RWPE1 (cell line): ENCODE data around the gene SLC25A33.

Experiments used
- CTCF ChIA-PET: fragments of 350-600 bp; sonication (Branson Sonifier 250); formaldehyde crosslinking; extraction: SDS; loops from one replicate; lab custom pipeline; 2021; lab: Yijun Ruan, JAX
- POLR2A ChIA-PET: fragments of 400-600 bp; formaldehyde crosslinking; extraction: SDS; loops from one replicate; lab custom pipeline; 2020; ENCODE audit warnings: antibody characterized with exemption; ENCODE audit not compliant: low non-redundant PET; lab: Yijun Ruan, JAX
- DNase-seq: peaks from one replicate; pipeline ENCODE4 v3.0.0; 2012; ENCODE audit warnings: low spot score
- H3K27ac ChIP-seq: fragments of 450-650 bp; 2 replicates; pipeline ENCODE4 v1.5.1; 2017
- CTCF ChIP-seq: fragments of 450-650 bp; conservative IDR thresholded peaks from 2 replicates; pipeline ENCODE4 v1.5.1; 2017; ENCODE audit warnings: low read depth, mild to moderate bottlenecking

Gene SLC25A33

DNA sequence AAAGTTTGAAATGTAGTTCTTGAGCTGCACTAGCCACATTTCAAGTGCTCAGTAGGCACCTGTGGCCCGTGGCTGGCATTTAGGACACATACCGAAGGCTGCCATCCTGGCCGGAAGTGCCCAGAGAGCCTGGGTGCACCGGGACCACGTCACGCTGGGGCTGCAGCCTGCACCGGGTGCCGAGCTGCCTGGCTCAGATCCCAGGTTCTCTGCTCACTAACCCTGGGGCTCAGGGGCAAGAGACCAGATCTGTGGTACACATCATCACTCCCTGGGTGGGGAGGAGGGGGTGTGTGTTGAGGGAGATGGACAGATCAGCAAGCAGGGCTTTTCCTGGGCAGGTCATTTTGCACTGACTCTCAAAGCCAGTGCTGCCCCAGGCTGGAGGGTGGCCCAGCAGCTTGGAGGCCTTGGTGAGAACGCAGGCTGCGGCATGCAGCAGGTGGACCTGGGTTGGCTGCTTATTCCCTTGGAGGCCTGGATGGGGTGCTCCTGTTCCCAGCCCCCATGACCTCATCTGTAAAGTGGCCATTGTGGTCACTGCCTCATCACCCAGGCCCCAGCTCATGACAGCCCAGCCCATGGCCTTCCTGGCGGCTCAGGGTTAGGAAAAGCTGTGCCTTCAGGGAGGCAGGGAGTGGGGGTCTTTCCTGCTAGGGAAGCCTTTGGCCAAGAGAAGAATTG lies 73.0 kb downstream of the SLC25A33 start:
- CTCF ChIA-PET, result interaction anchor here (0.9 kb wide), 1 partner anchor 14 kb away, joined by 4 read pairs; no protein-coding TSS in a partner anchor
- POLR2A ChIA-PET, result no interaction called here

GRCh38 chr1:9612871-9613624 lies 73.8 kb downstream of the SLC25A33 start:
- CTCF ChIA-PET, result interaction anchor here (0.9 kb wide), 1 partner anchor 15 kb away, joined by 4 read pairs; no protein-coding TSS in a partner anchor
- POLR2A ChIA-PET, result no interaction called here
- no peak for TF ChIP-seq CTCF
- DNase-seq, result no peak
- H3K27ac ChIP-seq, result peak overlapping the region; percentile 3; the same call in 1 of the 2 replicates

More for the DNA sequence above, 73.0 kb downstream of the SLC25A33 start:
- no peak overlapping the region; the same call in 1 of the 2 replicates for H3K27ac ChIP-seq
- no peak for TF ChIP-seq CTCF
- no peak for DNase-seq

DNA sequence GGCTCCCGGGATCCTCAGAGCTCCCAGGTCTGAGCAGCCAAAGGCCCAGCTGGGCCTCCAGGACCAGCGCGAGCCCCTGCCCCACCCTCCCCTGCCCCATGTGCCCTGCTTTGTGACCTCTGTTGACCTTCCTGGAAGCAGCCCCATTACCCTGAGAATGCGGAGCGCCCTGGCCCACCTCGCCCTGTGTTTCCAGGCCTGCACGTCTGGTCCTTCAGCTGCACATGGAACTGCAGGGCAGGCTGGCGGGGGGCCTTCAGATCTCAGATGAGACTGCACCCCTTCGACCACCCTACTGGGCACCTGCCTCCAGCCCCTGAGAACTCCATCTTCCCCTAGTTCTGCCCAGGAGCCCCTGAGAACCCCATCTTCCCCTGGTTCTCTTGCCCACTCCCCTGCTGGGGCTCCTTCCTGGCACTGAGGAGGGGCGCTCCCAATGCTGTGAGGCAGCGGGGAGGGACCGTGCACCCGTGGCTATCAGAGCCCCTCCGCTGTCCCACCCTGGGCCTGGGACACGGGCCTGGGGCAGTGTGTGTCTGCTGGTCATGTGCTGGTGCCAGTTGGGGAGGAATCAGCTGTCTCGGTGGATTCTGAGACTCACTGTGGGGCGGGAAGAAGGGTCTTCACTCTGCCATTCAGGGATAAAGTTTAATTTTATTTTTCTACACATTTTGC lies 74.5 kb downstream of the SLC25A33 start:
- ChIA-PET CTCF (interaction anchor here (2.8 kb wide), 1 partner anchor 20 kb away, joined by 12 read pairs; no protein-coding TSS in a partner anchor), POLR2A (no interaction called here)
- TF ChIP-seq CTCF, result no peak
- peak overlapping the region; percentile 3; the same call in 1 of the 2 replicates for H3K27ac ChIP-seq
- DNase-seq, result no peak

DNA sequence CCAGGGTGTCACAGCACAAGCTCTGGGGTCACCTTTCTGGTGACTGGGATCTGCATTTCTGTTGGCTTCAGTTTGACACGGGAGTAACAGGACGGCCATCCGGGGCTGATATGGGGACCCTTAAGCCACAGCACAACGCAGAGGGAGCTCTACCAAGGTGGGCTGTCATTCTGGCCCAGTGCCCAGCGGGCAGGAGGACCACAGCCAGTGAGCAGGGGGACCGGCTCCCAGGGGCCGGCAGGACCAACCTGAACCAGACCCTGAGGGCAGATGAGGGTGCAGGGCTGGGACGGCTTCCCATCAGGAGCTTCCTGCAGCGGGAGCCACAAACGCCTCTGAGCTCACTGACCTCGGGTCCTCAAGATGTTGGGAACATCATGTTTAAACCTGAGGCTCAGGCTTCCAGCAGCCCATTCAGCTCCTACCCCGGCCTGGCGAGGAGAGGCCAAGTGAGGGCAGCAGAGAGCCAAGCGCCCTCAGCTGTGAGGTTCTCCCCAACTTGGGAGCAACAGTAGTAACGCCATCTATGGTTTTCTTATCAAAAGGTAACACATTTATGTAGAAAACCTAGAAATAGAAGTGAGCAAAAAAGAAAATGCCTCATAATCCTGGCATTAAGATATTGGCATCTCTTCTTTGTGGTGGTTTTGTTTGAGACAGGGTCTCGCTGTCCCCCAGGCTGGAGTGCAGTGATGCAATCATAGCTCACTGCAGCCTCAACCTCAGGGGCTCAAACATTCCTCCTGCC lies 76.2 kb downstream of the SLC25A33 start:
- ChIA-PET CTCF (interaction anchor here (0.6 to 2.8 kb wide), 10 partner anchors 11 to 345 kb away, joined by 3 to 12 read pairs (median 4); partner anchors contain the start of gene TMEM201), POLR2A (no interaction called here)
- H3K27ac ChIP-seq, result peak overlapping the region; percentile 34; the same call in 1 of the 2 replicates
- TF ChIP-seq CTCF, result peak; percentile 67
- peak; percentile 53 for DNase-seq

- POLR2A ChIA-PET, result interaction anchor here (0.7 kb wide), 1 partner anchor 139 kb away, joined by 4 read pairs; no protein-coding TSS in a partner anchor
- no peak for TF ChIP-seq CTCF
- H3K27ac ChIP-seq, result no peak overlapping the region
- no peak for DNase-seq
- CTCF ChIA-PET, result interaction anchor here (0.6 kb wide), 2 partner anchors 48 to 746 kb away, joined by 5 read pairs; no protein-coding TSS in a partner anchor
These were observed 79.8 kb downstream of the SLC25A33 start for GRCh38 chr1:9618909-9619679.
